ENCODE results near the gene CSNK2B. TPM values are rescaled to one million over a fixed set of nuclear protein-coding genes. Genes with fewer than 3 reads are reported as not detected.

CSNK2B gene
- total and polyA plus RNA-seq, 9 of the 15 experiments (the other 6 are each of a cell fraction or from before 2014, with no cell fraction given): 120 to 1,126 (median 529) TPM

DNA sequence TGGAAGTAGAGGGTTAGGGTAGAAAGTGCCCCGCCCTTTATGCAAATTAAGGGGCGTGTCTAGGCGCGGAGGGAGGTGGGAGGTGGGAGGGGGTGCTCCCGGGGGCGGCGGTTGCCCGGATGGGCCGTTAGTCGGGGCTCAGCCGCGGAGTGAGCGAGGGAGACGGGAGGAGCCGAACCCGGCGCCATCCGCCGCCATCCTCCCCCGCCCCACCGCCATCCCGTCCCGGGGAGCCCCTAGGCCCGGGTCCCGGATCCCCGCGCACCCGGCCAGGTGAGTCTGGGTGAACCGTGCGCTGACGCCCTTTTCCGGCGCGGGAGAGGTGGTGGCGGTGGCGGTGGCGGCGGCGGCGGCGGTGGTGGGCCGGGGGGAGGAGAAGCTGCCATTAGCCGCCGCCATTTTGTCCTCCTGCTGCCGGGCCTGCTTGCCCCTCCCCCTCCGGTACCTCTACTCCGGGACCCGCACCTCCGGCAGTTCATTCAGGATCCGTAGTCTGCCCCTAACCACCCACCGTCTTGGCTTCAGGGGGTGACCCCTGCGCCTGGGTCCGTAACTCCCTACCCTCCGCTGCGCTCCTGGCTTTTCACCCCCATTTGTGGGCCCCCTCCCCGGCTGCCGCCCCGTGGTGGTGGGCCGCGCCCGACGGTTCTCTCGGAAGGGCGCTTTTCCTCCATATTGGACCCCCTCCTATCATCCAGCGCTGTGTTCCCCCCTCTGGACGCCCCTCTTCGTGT lies 45.1 kb upstream of the CSNK2B start, which contains the start of gene PRRC2A (continued):
- TF ChIP-seq HDAC8 (tag; IDR thresholded peaks at IDR 0.05) (no peak), MED1 (CRISPR knock-in tag; IDR thresholded peaks at IDR 0.05; ENCODE audit: borderline replicate concordance) (no peak), ZFPM2 (CRISPR knock-in tag; IDR thresholded peaks at IDR 0.05) (0 out of 2 replicates have a peak, but pooled peaks have one; percentile 80), ATF7 (IDR thresholded peaks at IDR 0.05) (no peak), FOXK1 (CRISPR knock-in tag; IDR thresholded peaks at IDR 0.05; ENCODE audit: borderline replicate concordance) (no peak), L3MBTL2 (IDR thresholded peaks at IDR 0.05) (no peak), RAD51 (IDR thresholded peaks at IDR 0.05; ENCODE audit: borderline replicate concordance, low read depth) (no peak), TAF1 (IDR thresholded peaks at IDR 0.05; ENCODE audit: control insufficient read depth, extremely low read depth, insufficient read depth, low read length, severe bottlenecking) (peak; percentile 98), ZNF551 (CRISPR knock-in tag; IDR thresholded peaks at IDR 0.05) (no peak)
- TF ChIP-seq, protein P1, sequence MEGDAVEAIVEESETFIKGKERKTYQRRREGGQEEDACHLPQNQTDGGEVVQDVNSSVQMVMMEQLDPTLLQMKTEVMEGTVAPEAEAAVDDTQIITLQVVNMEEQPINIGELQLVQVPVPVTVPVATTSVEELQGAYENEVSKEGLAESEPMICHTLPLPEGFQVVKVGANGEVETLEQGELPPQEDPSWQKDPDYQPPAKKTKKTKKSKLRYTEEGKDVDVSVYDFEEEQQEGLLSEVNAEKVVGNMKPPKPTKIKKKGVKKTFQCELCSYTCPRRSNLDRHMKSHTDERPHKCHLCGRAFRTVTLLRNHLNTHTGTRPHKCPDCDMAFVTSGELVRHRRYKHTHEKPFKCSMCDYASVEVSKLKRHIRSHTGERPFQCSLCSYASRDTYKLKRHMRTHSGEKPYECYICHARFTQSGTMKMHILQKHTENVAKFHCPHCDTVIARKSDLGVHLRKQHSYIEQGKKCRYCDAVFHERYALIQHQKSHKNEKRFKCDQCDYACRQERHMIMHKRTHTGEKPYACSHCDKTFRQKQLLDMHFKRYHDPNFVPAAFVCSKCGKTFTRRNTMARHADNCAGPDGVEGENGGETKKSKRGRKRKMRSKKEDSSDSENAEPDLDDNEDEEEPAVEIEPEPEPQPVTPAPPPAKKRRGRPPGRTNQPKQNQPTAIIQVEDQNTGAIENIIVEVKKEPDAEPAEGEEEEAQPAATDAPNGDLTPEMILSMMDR (IDR thresholded peaks at IDR 0.05 in 2 of 3, conservative IDR thresholded peaks at IDR 0.05 in 1 of 3; ENCODE audit: insufficient read depth in 2 of 3, low read depth in 1 of 3, low read length in 3 of 3): no peak
- TF ChIP-seq, protein P2, sequence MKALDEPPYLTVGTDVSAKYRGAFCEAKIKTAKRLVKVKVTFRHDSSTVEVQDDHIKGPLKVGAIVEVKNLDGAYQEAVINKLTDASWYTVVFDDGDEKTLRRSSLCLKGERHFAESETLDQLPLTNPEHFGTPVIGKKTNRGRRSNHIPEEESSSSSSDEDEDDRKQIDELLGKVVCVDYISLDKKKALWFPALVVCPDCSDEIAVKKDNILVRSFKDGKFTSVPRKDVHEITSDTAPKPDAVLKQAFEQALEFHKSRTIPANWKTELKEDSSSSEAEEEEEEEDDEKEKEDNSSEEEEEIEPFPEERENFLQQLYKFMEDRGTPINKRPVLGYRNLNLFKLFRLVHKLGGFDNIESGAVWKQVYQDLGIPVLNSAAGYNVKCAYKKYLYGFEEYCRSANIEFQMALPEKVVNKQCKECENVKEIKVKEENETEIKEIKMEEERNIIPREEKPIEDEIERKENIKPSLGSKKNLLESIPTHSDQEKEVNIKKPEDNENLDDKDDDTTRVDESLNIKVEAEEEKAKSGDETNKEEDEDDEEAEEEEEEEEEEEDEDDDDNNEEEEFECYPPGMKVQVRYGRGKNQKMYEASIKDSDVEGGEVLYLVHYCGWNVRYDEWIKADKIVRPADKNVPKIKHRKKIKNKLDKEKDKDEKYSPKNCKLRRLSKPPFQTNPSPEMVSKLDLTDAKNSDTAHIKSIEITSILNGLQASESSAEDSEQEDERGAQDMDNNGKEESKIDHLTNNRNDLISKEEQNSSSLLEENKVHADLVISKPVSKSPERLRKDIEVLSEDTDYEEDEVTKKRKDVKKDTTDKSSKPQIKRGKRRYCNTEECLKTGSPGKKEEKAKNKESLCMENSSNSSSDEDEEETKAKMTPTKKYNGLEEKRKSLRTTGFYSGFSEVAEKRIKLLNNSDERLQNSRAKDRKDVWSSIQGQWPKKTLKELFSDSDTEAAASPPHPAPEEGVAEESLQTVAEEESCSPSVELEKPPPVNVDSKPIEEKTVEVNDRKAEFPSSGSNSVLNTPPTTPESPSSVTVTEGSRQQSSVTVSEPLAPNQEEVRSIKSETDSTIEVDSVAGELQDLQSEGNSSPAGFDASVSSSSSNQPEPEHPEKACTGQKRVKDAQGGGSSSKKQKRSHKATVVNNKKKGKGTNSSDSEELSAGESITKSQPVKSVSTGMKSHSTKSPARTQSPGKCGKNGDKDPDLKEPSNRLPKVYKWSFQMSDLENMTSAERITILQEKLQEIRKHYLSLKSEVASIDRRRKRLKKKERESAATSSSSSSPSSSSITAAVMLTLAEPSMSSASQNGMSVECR (CRISPR knock-in tag; IDR thresholded peaks at IDR 0.05): 0 out of 2 replicates have a peak, but pooled peaks have one; percentile 60
- TF ChIP-seq, protein P3, sequence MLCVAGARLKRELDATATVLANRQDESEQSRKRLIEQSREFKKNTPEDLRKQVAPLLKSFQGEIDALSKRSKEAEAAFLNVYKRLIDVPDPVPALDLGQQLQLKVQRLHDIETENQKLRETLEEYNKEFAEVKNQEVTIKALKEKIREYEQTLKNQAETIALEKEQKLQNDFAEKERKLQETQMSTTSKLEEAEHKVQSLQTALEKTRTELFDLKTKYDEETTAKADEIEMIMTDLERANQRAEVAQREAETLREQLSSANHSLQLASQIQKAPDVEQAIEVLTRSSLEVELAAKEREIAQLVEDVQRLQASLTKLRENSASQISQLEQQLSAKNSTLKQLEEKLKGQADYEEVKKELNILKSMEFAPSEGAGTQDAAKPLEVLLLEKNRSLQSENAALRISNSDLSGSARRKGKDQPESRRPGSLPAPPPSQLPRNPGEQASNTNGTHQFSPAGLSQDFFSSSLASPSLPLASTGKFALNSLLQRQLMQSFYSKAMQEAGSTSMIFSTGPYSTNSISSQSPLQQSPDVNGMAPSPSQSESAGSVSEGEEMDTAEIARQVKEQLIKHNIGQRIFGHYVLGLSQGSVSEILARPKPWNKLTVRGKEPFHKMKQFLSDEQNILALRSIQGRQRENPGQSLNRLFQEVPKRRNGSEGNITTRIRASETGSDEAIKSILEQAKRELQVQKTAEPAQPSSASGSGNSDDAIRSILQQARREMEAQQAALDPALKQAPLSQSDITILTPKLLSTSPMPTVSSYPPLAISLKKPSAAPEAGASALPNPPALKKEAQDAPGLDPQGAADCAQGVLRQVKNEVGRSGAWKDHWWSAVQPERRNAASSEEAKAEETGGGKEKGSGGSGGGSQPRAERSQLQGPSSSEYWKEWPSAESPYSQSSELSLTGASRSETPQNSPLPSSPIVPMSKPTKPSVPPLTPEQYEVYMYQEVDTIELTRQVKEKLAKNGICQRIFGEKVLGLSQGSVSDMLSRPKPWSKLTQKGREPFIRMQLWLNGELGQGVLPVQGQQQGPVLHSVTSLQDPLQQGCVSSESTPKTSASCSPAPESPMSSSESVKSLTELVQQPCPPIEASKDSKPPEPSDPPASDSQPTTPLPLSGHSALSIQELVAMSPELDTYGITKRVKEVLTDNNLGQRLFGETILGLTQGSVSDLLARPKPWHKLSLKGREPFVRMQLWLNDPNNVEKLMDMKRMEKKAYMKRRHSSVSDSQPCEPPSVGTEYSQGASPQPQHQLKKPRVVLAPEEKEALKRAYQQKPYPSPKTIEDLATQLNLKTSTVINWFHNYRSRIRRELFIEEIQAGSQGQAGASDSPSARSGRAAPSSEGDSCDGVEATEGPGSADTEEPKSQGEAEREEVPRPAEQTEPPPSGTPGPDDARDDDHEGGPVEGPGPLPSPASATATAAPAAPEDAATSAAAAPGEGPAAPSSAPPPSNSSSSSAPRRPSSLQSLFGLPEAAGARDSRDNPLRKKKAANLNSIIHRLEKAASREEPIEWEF (CRISPR knock-in tag; IDR thresholded peaks at IDR 0.05): no peak
- TF ChIP-seq, protein P4, sequence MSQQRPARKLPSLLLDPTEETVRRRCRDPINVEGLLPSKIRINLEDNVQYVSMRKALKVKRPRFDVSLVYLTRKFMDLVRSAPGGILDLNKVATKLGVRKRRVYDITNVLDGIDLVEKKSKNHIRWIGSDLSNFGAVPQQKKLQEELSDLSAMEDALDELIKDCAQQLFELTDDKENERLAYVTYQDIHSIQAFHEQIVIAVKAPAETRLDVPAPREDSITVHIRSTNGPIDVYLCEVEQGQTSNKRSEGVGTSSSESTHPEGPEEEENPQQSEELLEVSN (IDR thresholded peaks at IDR 0.05; ENCODE audit: borderline replicate concordance in 1 of 2, extremely low read depth in 1 of 2, insufficient read depth in 1 of 2, insufficient read length in 1 of 2, low read depth in 1 of 2, low read length in 1 of 2, poor library complexity in 1 of 2, severe bottlenecking in 1 of 2): no peak
